Measurements from ENCODE around the gene ZHX3. TPM values are rescaled to one million over a fixed set of nuclear protein-coding genes. Genes with fewer than 3 reads are reported as not detected.
A peak's percentile ranks its signal among the peaks of the same experiment; 100 is the strongest.

Gene ZHX3
- total and polyA plus RNA-seq, 2 of the 13 experiments (the other 11 are each of a cell fraction or from before 2014, with no cell fraction given): 8.4 to 11.7 TPM

DNA sequence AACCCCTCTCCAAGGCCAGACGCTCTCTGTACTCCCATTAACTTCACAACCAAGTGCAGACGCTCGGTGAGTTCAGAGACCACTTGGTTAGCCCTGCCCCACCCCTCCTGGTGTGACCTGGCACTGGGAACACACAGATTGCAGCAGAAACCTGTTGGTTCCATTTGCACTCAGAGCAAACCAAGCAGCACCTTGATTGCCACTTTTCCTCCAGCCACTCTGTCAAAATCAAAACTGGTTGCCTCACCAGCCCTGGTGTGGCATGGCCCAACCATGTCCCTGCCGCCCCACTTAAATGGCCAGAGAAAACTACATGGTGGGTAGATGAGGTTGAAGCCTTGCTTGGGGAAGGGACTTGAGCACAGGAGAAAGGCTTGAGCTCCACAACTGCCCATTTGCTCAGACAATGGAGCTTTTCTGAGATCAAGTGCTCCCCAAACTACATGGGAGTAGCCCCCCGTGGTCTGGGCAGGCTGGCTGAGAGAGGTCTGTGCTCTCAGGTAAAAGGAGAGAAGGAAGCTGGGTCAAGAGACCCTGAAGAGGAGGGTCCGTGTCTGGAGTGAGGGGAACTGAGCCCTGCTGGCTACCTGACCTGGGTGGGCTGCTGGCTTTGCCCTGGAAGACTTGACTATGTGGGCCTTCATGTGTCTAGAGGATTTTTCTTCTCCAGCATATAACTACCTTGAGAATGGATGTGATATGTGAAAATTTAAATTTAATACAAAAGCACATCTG lies 136.8 kb downstream of the ZHX3 start (continued):
- TF ChIP-seq HIVEP1 (CRISPR knock-in tag; IDR thresholded peaks at IDR 0.05): peak; percentile 43; the same call in 1 of the 2 replicates
- peak; percentile 57 for TF ChIP-seq HNF4A (CRISPR knock-in tag; IDR thresholded peaks at IDR 0.05)

DNA sequence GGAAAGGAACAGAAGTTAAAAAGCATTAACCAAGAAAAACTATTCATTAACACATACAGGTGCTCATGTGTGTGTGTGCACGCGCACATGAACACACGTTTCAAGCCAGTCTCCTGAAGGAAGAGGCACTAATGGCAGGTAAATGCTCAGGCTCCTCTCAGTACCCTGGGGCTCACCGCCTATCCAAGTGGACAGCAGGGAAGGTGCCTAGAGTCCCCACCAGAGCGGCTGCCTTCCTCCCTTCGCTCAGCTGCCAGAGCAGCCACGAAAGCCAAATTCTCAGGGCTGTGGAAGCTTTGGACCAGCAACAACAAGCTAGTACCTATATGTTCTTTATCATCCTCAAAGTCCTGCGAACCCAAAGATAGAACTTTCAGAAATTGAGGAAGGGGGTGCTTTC lies 137.6 kb downstream of the ZHX3 start:
- H3K9ac ChIP-seq (ENCODE audit: insufficient read depth, low read depth, low read length): no peak overlapping the region
- in situ Hi-C loops (cut with HindIII; ENCODE audit: extremely low pct_ligation_motif_present, low pct_unique_long_range_greater_than_20kb): no loop called here
- BruUV-seq (replicated peaks): no TSS peak
- ChIA-PET CTCF (ENCODE audit: low intra/inter-chr PET ratio, low total read pairs) (no interaction called here), POLR2A (no interaction called here)
- H4K20me1 ChIP-seq (ENCODE audit: insufficient read depth, low read length): no peaks in the 10 kb centered on the region
- no peak for DNase-seq (ENCODE audit: low spot score)
- H3K4me3 ChIP-seq (replicated peaks in 1 of 3; ENCODE audit: insufficient read depth in 1 of 3, low read depth in 2 of 3, low read length in 3 of 3): no peak overlapping the region
- H3K27me3 ChIP-seq (ENCODE audit: control insufficient read depth in 1 of 2, insufficient read depth in 2 of 2, low read length in 2 of 2): no peaks in the 10 kb centered on the region
- ATAC-seq: peak; percentile 5; the same call in 2 of the 3 replicates
- peaks cover 12% of the 10 kb centered on the region for H3K4me1 ChIP-seq (ENCODE audit: insufficient read depth, low read length)
- intact Hi-C loops (cut with micrococcal nuclease; ENCODE audit: unreplicated experiment): no loop called here
- H3K36me3 ChIP-seq (replicated peaks in 1 of 2; ENCODE audit: control insufficient read depth in 1 of 2, insufficient read depth in 2 of 2, low read length in 2 of 2): peaks cover 4 to 17% of the 10 kb centered on the region in 2 experiments
- no peaks in the 10 kb centered on the region for H3K79me2 ChIP-seq (ENCODE audit: insufficient read depth, low read length)
- H3K9me3 ChIP-seq (ENCODE audit: low read length): no peaks in the 10 kb centered on the region
- H3K4me2 ChIP-seq (ENCODE audit: low read depth, low read length): no peak overlapping the region
- TF ChIP-seq, protein P1, sequence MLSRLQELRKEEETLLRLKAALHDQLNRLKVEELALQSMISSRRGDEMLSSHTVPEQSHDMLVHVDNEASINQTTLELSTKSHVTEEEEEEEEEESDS (CRISPR knock-in tag; IDR thresholded peaks at IDR 0.05; ENCODE audit: borderline replicate concordance): no peak
- TF ChIP-seq ZNF446 (CRISPR knock-in tag; IDR thresholded peaks at IDR 0.05): no peak
- no peak for TF ChIP-seq ZNF343 (CRISPR knock-in tag; IDR thresholded peaks at IDR 0.05)
- TF ChIP-seq RBM22 (optimal IDR thresholded peaks at IDR 0.05; ENCODE audit: low read length): peak; percentile 31
- no peak for TF ChIP-seq NR1H2 (CRISPR knock-in tag; IDR thresholded peaks at IDR 0.05; ENCODE audit: borderline replicate concordance, low read depth)
- no peak for TF ChIP-seq PHF8 (CRISPR knock-in tag; IDR thresholded peaks at IDR 0.05)
- TF ChIP-seq HOXA5 (CRISPR knock-in tag; IDR thresholded peaks at IDR 0.05): no peak
- no peak for TF ChIP-seq MAFF (IDR thresholded peaks at IDR 0.05; ENCODE audit: low read depth, low read length)
- no peak for TF ChIP-seq ZNF652 (CRISPR knock-in tag; IDR thresholded peaks at IDR 0.05; ENCODE audit: borderline replicate concordance, low read depth)
- TF ChIP-seq, protein P2, sequence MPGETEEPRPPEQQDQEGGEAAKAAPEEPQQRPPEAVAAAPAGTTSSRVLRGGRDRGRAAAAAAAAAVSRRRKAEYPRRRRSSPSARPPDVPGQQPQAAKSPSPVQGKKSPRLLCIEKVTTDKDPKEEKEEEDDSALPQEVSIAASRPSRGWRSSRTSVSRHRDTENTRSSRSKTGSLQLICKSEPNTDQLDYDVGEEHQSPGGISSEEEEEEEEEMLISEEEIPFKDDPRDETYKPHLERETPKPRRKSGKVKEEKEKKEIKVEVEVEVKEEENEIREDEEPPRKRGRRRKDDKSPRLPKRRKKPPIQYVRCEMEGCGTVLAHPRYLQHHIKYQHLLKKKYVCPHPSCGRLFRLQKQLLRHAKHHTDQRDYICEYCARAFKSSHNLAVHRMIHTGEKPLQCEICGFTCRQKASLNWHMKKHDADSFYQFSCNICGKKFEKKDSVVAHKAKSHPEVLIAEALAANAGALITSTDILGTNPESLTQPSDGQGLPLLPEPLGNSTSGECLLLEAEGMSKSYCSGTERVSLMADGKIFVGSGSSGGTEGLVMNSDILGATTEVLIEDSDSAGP (CRISPR knock-in tag; IDR thresholded peaks at IDR 0.05; ENCODE audit: borderline replicate concordance): 0 out of 2 replicates have a peak, but pooled peaks have one; percentile 33
- no peak overlapping the region for H2AFZ ChIP-seq (ENCODE audit: low read length)
- no peak for FAIRE-seq
- WGBS (ENCODE audit: low lambda C conversion rate): 98% methylated on average over 8 of the region's 8 CpGs
- no peak overlapping the region for H3K27ac ChIP-seq (ENCODE audit: extremely low read length, insufficient read depth, low read length)
